ENCODE data around the gene PCNX2. TPM values are rescaled to one million over a fixed set of nuclear protein-coding genes. Genes with fewer than 3 reads are reported as not detected.

Gene PCNX2
- total and polyA plus RNA-seq, 11 donors = 0.27 to 5.3 (median 1.9) TPM

DNA sequence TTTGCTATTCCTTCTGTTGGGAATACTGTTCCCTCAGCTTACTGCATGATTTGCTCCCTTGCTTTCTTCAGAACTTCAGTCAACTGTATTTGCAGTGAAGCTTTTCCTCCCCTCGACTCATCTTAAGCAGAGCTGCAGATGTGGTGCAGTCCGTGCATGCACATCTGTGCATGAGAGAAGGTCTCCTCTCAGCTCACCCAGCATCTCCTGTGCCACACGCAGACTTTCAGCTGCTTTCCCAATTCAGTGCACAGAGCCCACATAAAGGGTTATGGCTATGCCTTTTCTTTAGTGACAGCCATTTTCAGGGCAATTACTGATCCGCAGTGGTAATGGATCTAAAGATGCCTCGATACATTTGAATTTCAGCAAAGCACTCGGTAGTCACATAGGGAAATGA, 358.6 kb downstream of the PCNX2 start:
- Histone ChIP-seq H3K36me3 (no peaks in the 10 kb centered on the region), H3K4me1 (peaks cover 0 to 4% (median 0%) of the 10 kb centered on the region in 12 donors), H3K4me3 (no peak overlapping the region), H3K27ac (no peak overlapping the region), H3K9me3 (peaks cover 0 to 11% (median 0%) of the 10 kb centered on the region in 12 donors), H3K27me3 (no peaks in the 10 kb centered on the region)
- intact Hi-C loops (cut with DNase I) = no loop called here
- ATAC-seq (no peak), DNase-seq (no peak)
- WGBS, 4 donors = 94 to 96% (median 94%) methylated on average over 6 of the region's 6 CpGs
- TF ChIP-seq, protein P1, sequence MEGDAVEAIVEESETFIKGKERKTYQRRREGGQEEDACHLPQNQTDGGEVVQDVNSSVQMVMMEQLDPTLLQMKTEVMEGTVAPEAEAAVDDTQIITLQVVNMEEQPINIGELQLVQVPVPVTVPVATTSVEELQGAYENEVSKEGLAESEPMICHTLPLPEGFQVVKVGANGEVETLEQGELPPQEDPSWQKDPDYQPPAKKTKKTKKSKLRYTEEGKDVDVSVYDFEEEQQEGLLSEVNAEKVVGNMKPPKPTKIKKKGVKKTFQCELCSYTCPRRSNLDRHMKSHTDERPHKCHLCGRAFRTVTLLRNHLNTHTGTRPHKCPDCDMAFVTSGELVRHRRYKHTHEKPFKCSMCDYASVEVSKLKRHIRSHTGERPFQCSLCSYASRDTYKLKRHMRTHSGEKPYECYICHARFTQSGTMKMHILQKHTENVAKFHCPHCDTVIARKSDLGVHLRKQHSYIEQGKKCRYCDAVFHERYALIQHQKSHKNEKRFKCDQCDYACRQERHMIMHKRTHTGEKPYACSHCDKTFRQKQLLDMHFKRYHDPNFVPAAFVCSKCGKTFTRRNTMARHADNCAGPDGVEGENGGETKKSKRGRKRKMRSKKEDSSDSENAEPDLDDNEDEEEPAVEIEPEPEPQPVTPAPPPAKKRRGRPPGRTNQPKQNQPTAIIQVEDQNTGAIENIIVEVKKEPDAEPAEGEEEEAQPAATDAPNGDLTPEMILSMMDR (IDR thresholded peaks at IDR 0.05) = no peak
- no peak for TF ChIP-seq POLR2A (IDR thresholded peaks at IDR 0.05)

Other genes with a start within 250 kb of the PCNX2 start
- under 1 TPM; 0.14 to 0.86 (median 0.26) TPM for gene MAP3K21, start 32.0 kb upstream of the PCNX2 start, total RNA-seq
- gene MAP3K21, start 32.0 kb upstream of the PCNX2 start, polyA plus RNA-seq = under 1 TPM; 0.14 to 0.23 TPM

Data from heart left ventricle (tissue), 16 donors.